GM12878 (cell line): Measurements from ENCODE around the gene RAP1GAP. TPM values are rescaled to one million over a fixed set of nuclear protein-coding genes. Genes with fewer than 3 reads are reported as not detected.

Experiments used
- ATAC-seq: fragments of 200-7000 bp; cut with Tn5 transposase; 3 replicates; pipeline ENCODE4 v1.9.1; 2020; ENCODE audit warnings: mild to moderate bottlenecking, moderate library complexity
- BruUV-seq: library from RNA; stranded (reverse); fragments of 400-500 nt; replicated peaks from 2 replicates; lab custom pipeline; 2021; lab: Mats Ljungman, UMichigan
- CTCF ChIA-PET: fragments of 300-600 bp; sonication (Branson Sonifier 250); formaldehyde crosslinking; extraction: SDS; loops from one replicate; lab custom pipeline; 2021; ENCODE audit warnings: inconsistent platforms; lab: Yijun Ruan, JAX
- POLR2A ChIA-PET: fragments of 350-600 bp; formaldehyde crosslinking; extraction: SDS; loops from one replicate; lab custom pipeline; 2021; ENCODE audit warnings: inconsistent platforms; lab: Charles Lee
- RAD21 ChIA-PET: fragments of 300-600 bp; sonication (Branson Sonifier 250); formaldehyde crosslinking; loops from one replicate; lab custom pipeline; 2023; ENCODE audit warnings: antibody characterized with exemption; ENCODE audit not compliant: unreplicated experiment; lab: Charles Lee
- SMC1A ChIA-PET: fragments of 300-600 bp; sonication (Branson Sonifier 250); formaldehyde crosslinking; loops from one replicate; lab custom pipeline; 2023; ENCODE audit not compliant: unreplicated experiment, uncharacterized antibody; lab: Charles Lee
- DNase-seq: peaks from one replicate; pipeline ENCODE4 v3.0.0-alpha.2; 2011; ENCODE audit warnings: low read depth, low spot score
- FAIRE-seq: peaks from 3 replicates; lab custom pipeline; 2011; peaks lifted over from hg19 to GRCh38; lab: Jason Lieb, UNC
- H2AFZ ChIP-seq: 2 replicates; pipeline ENCODE4 v1.6.0; 2011; ENCODE audit warnings: low read depth, low read length, control low read depth; ENCODE audit not compliant: control insufficient read depth
- H3K27ac ChIP-seq: 2 replicates; pipeline ENCODE4 v1.5.1; 2011; ENCODE audit warnings: control low read depth; ENCODE audit not compliant: control insufficient read depth, insufficient read depth
- H3K27me3 ChIP-seq, 2 experiments: replicated peaks in 1 of 2; 2 replicates each; pipeline versions ENCODE4 v1.6.0 to v1.6.1; 2011; ENCODE audit warnings: low read length in 1 of 2; ENCODE audit not compliant: control insufficient read depth in 2 of 2, insufficient read depth in 2 of 2
- H3K36me3 ChIP-seq, 2 experiments: 2 replicates each; pipeline ENCODE4 v1.5.1; 2011; ENCODE audit warnings: low read length in 1 of 2; ENCODE audit not compliant: control insufficient read depth in 2 of 2, insufficient read depth in 2 of 2
- H3K4me1 ChIP-seq: 2 replicates; pipeline ENCODE4 v1.6.1; 2011; ENCODE audit warnings: mild to moderate bottlenecking, low read length, moderate library complexity, mixed read lengths; ENCODE audit not compliant: control insufficient read depth, insufficient read depth
- H3K4me2 ChIP-seq: 2 replicates; pipeline ENCODE4 v1.6.0; 2011; ENCODE audit warnings: control low read depth; ENCODE audit not compliant: control insufficient read depth, insufficient read depth
- H3K4me3 ChIP-seq: fragments of 200-600 bp; sonication (generic); 2 replicates; pipeline ENCODE4 v1.5.1; 2016
- H3K79me2 ChIP-seq: 2 replicates; pipeline ENCODE4 v1.6.0; 2011; ENCODE audit warnings: low read length; ENCODE audit not compliant: control insufficient read depth, insufficient read depth
- H3K9ac ChIP-seq: 2 replicates; pipeline ENCODE4 v1.8.0; 2011; ENCODE audit warnings: low read length, control low read depth, mixed read lengths; ENCODE audit not compliant: control insufficient read depth, insufficient read depth
- H3K9me3 ChIP-seq: replicated peaks from 3 replicates; pipeline ENCODE4 v1.5.1; 2011; ENCODE audit warnings: mild to moderate bottlenecking, low read length; ENCODE audit not compliant: control insufficient read depth, insufficient read depth
- H4K20me1 ChIP-seq: 2 replicates; pipeline ENCODE4 v1.6.0; 2011; ENCODE audit not compliant: control insufficient read depth, insufficient read depth
- BHLHE40 ChIP-seq, 2 experiments: fragments of 450-650 bp in 1 of 2; IDR thresholded peaks; 2 replicates each; pipeline ENCODE4 v1.6.1; 2011 to 2017; ENCODE audit warnings: low read depth in 2 of 2, borderline replicate concordance in 1 of 2, improper control_type of control experiment in 1 of 2, low read length in 1 of 2, mild to moderate bottlenecking in 1 of 2
- BMI1 ChIP-seq: fragments of 450-650 bp; IDR thresholded peaks from 2 replicates; pipeline ENCODE4 v1.6.1; 2016; ENCODE audit warnings: mild to moderate bottlenecking, moderate library complexity, borderline replicate concordance
- CBX5 ChIP-seq: sonication (generic); IDR thresholded peaks from 2 replicates; pipeline ENCODE4 v1.6.1; 2016; ENCODE audit warnings: low read depth, moderate library complexity, mild to moderate bottlenecking, inconsistent platforms
- CREB1 ChIP-seq: IDR thresholded peaks from 2 replicates; pipeline ENCODE4 v1.6.1; 2012; ENCODE audit warnings: low read depth, mild to moderate bottlenecking, inconsistent platforms
- ESRRA ChIP-seq: IDR thresholded peaks from 2 replicates; pipeline ENCODE4 v1.6.1; 2012; ENCODE audit warnings: mild to moderate bottlenecking, low read length, improper control_type of control experiment
- EZH2 ChIP-seq: IDR thresholded peaks from 2 replicates; pipeline ENCODE4 v1.6.1; 2012; ENCODE audit warnings: low read depth, mild to moderate bottlenecking, control low read depth, inconsistent platforms, low read length, borderline replicate concordance; ENCODE audit not compliant: control insufficient read depth
- FOXK2 ChIP-seq: fragments of 450-650 bp; IDR thresholded peaks from 2 replicates; pipeline ENCODE4 v1.6.1; 2017; ENCODE audit warnings: mild to moderate bottlenecking, moderate library complexity
- GABPA ChIP-seq: IDR thresholded peaks from 2 replicates; pipeline ENCODE4 v1.6.1; 2014; ENCODE audit warnings: antibody characterized with exemption, low read depth, mild to moderate bottlenecking, inconsistent platforms
- HCFC1 ChIP-seq: fragments of 150-350 bp; IDR thresholded peaks from 2 replicates; pipeline ENCODE4 v1.6.1; 2014; ENCODE audit warnings: low read length
- HDAC2 ChIP-seq: fragments of 200-600 bp; sonication (generic); IDR thresholded peaks from 2 replicates; pipeline ENCODE4 v1.6.1; 2017
- HDGF ChIP-seq: fragments of 450-650 bp; IDR thresholded peaks from 2 replicates; pipeline ENCODE4 v1.6.1; 2016; ENCODE audit warnings: antibody characterized with exemption
- NR2F1 ChIP-seq: fragments of 450-650 bp; conservative IDR thresholded peaks from 2 replicates; pipeline ENCODE4 v1.6.1; 2017; ENCODE audit warnings: mild to moderate bottlenecking
- POU2F2 ChIP-seq: IDR thresholded peaks from 3 replicates; pipeline ENCODE4 v1.6.1; 2011; ENCODE audit warnings: low read depth, mild to moderate bottlenecking, low read length, borderline replicate concordance
- RFX5 ChIP-seq: IDR thresholded peaks from 2 replicates; pipeline ENCODE4 v1.6.1; 2011; ENCODE audit warnings: low read depth, low read length, improper control_type of control experiment
- SREBF2 ChIP-seq: IDR thresholded peaks from 2 replicates; pipeline ENCODE4 v1.6.1; 2012; ENCODE audit warnings: mild to moderate bottlenecking, low read length
- TBL1XR1 ChIP-seq: IDR thresholded peaks from 2 replicates; pipeline ENCODE4 v1.6.1; 2012; ENCODE audit warnings: low read depth, low read length, improper control_type of control experiment
- WRNIP1 ChIP-seq: IDR thresholded peaks from 2 replicates; pipeline ENCODE4 v1.6.1; 2011; ENCODE audit warnings: low read depth, low read length, improper control_type of control experiment, borderline replicate concordance
- ZNF622 ChIP-seq: fragments of 450-650 bp; IDR thresholded peaks from 2 replicates; pipeline ENCODE4 v1.6.1; 2017; ENCODE audit warnings: mild to moderate bottlenecking, inconsistent platforms
- ZZZ3 ChIP-seq: IDR thresholded peaks from 2 replicates; pipeline ENCODE4 v1.6.1; 2011; ENCODE audit warnings: low read depth; ENCODE audit not compliant: control insufficient read depth, insufficient read length
- WGBS: methylation state at CpG from one replicate; pipeline ENCODE4 v1.1.6; 2016; ENCODE audit warnings: low lambda C conversion rate; ENCODE audit not compliant: insufficient replicate concordance, insufficient coverage; ENCODE audit errors: missing lambda C conversion rate; 5-methylcytosine and 5-hydroxymethylcytosine counted together
- in situ Hi-C: fragments of 300-500 bp; cut with MboI; formaldehyde crosslinking; loops from 9 replicates; pipeline ENCODE4 v1.14.3; 2018; ENCODE audit warnings: mixed read lengths
- intact Hi-C: fragments of 100-400 bp; cut with micrococcal nuclease; formaldehyde crosslinking; loops from one replicate; pipeline ENCODE4 v1.14.2; 2022; ENCODE audit not compliant: unreplicated experiment
- polyA plus RNA-seq, 11 experiments: library from polyadenylated mRNA; depleted of rRNA in 4 of 11; unstranded in 6 of 11; stranded (reverse) in 5 of 11; fragments of >200 nt; fragmentation: Nextera tagmentation in 4 of 11; fragmentation: Illumina TruSeq in 1 of 11; extraction: Ambion mirVana in 4 of 11; extraction: Trizol in 1 of 11; gene quantifications; 1 replicate in 1 of 11; 2 replicates in 10 of 11; pipeline versions ENCODE4 v1.2.1 to v1.2.3, GENCODE V29; 2011 to 2016; ENCODE audit warnings: inconsistent platforms in 2 of 11, missing spikeins in 2 of 11, low read depth in 1 of 11
- total RNA-seq, 4 experiments: library from RNA; depleted of rRNA in 3 of 4; stranded (reverse); fragments of >200 nt in 3 of 4; fragmentation: Illumina TruSeq in 1 of 4; extraction: Trizol in 1 of 4; gene quantifications; 2 replicates each; pipeline versions ENCODE4 v1.2.1 to v1.2.3, GENCODE V29; 2013 to 2021
- TF ChIP-seq, protein P1 (sequence below), 3 experiments: IDR thresholded peaks in 2 of 3; conservative IDR thresholded peaks in 1 of 3; 2 replicates each; pipeline ENCODE4 v1.5.1; 2011; ENCODE audit warnings: low read depth in 3 of 3, low read length in 3 of 3, mild to moderate bottlenecking in 3 of 3, control low read depth in 2 of 3, moderate library complexity in 2 of 3, inconsistent platforms in 1 of 3, mixed read lengths in 1 of 3; ENCODE audit not compliant: control insufficient read depth in 2 of 3, insufficient read depth in 1 of 3; ENCODE audit errors: extremely low read depth in 1 of 3
- TF ChIP-seq, protein P2 (sequence below): IDR thresholded peaks from 2 replicates; pipeline ENCODE4 v1.6.1; 2012; ENCODE audit warnings: low read length, inconsistent platforms

Gene RAP1GAP
- total and polyA plus RNA-seq, 10 of the 15 experiments (the other 5 are each of a cell fraction or from before 2014, with no cell fraction given): 0.04 to 0.96 (median 0.09) TPM; not detected in 3

DNA sequence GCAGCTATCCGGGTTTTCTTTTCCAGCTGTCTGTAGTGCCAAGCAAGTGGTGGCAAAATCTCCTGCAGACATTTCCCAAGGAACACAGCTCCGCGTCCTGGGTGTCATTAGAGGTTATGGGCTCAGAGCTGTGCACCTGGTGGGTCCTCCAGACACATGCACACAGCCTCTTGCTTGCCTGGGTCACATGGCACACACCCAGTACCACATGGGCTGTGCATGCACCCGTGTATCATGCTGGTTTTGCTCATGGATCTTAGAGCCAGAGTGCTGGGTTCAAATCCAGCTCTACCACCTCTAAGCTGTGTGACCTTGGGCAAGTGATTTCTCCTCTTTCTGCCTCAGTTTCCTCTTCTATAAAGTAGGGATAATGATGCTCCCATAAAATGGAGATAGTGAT, 98.3 kb downstream of the RAP1GAP start:
- in situ Hi-C loops: no loop called here

DNA sequence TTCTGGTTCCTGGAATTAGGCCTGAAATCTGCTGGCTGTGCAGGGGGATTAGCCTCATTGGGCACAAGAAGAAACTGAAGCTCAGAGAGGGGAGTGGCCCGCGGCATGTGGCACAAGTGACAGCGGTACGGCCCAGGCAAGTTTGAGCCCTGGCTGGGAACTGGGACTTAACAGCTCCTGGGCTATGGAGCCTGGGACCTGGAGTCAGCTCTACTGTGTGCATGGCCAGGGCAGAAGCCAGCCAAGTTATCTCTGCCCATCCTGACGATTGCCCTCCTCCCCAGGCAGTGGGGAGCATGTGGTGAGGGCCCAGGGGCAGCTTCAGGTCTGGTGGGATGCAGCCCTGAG, 98.7 kb downstream of the RAP1GAP start:
- no peak for ATAC-seq
- POLR2A ChIA-PET: no interaction called here
- H3K9me3 ChIP-seq: no peaks in the 10 kb centered on the region
- TF ChIP-seq HCFC1 (no peak), CREB1 (no peak), TBL1XR1 (no peak), BHLHE40 (IDR thresholded peaks at IDR 0.05; ENCODE audit: borderline replicate concordance in 1 of 2, low read depth in 2 of 2, low read length in 1 of 2) (no peak), SREBF2 (no peak), FOXK2 (no peak), HDGF (no peak), ESRRA (no peak), ZNF622 (no peak), HDAC2 (no peak), GABPA (no peak)
- TF ChIP-seq, protein P1, sequence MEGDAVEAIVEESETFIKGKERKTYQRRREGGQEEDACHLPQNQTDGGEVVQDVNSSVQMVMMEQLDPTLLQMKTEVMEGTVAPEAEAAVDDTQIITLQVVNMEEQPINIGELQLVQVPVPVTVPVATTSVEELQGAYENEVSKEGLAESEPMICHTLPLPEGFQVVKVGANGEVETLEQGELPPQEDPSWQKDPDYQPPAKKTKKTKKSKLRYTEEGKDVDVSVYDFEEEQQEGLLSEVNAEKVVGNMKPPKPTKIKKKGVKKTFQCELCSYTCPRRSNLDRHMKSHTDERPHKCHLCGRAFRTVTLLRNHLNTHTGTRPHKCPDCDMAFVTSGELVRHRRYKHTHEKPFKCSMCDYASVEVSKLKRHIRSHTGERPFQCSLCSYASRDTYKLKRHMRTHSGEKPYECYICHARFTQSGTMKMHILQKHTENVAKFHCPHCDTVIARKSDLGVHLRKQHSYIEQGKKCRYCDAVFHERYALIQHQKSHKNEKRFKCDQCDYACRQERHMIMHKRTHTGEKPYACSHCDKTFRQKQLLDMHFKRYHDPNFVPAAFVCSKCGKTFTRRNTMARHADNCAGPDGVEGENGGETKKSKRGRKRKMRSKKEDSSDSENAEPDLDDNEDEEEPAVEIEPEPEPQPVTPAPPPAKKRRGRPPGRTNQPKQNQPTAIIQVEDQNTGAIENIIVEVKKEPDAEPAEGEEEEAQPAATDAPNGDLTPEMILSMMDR (IDR thresholded peaks at IDR 0.05 in 2 of 3, conservative IDR thresholded peaks at IDR 0.05 in 1 of 3; ENCODE audit: control insufficient read depth in 2 of 3, extremely low read depth in 1 of 3, insufficient read depth in 1 of 3, low read depth in 3 of 3, low read length in 3 of 3): no peak

More for the DNA sequence above, 98.3 kb downstream of the RAP1GAP start:
- Histone ChIP-seq H3K4me2 (no peak overlapping the region), H3K27me3 (no peaks in the 10 kb centered on the region; a peak in 2 of 4 replicates), H3K4me1 (no peaks in the 10 kb centered on the region), H3K36me3 (no peaks in the 10 kb centered on the region), H3K9me3 (no peaks in the 10 kb centered on the region), H3K9ac (no peak overlapping the region), H3K27ac (no peak overlapping the region), H3K79me2 (no peaks in the 10 kb centered on the region), H2AFZ (no peak overlapping the region), H3K4me3 (no peak overlapping the region), H4K20me1 (no peaks in the 10 kb centered on the region)
- WGBS: 44% methylated on average over 4 of the region's 4 CpGs
- ChIA-PET POLR2A (no interaction called here), RAD21 (no interaction called here), CTCF (no interaction called here), SMC1A (no interaction called here)
- DNase-seq (no peak), FAIRE-seq (no peak), ATAC-seq (no peak)
- BruUV-seq: no TSS peak
- no peak for TF ChIP-seq POU2F2
- TF ChIP-seq EZH2: no peak
- no peak for TF ChIP-seq WRNIP1
- no peak for TF ChIP-seq CREB1
- no peak for TF ChIP-seq RFX5
- TF ChIP-seq BMI1: no peak
- TF ChIP-seq, protein P2, sequence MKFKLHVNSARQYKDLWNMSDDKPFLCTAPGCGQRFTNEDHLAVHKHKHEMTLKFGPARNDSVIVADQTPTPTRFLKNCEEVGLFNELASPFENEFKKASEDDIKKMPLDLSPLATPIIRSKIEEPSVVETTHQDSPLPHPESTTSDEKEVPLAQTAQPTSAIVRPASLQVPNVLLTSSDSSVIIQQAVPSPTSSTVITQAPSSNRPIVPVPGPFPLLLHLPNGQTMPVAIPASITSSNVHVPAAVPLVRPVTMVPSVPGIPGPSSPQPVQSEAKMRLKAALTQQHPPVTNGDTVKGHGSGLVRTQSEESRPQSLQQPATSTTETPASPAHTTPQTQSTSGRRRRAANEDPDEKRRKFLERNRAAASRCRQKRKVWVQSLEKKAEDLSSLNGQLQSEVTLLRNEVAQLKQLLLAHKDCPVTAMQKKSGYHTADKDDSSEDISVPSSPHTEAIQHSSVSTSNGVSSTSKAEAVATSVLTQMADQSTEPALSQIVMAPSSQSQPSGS: no peak
- no peak for TF ChIP-seq GABPA
- TF ChIP-seq ZZZ3: no peak
- TF ChIP-seq NR2F1: no peak
- TF ChIP-seq CBX5: no peak
- intact Hi-C loops: loop anchor here (10.0 kb wide), 1 partner anchor 196 kb away; no protein-coding TSS in a partner anchor

More for the DNA sequence above, 98.7 kb downstream of the RAP1GAP start:
- in situ Hi-C loops (no loop called here), intact Hi-C loops (loop anchor here (10.0 kb wide), 1 partner anchor 196 kb away; no protein-coding TSS in a partner anchor)
- H3K4me2 ChIP-seq: no peak overlapping the region
- WGBS: 58% methylated on average over 5 of the region's 5 CpGs
- SMC1A ChIA-PET: no interaction called here
- H3K79me2 ChIP-seq: no peaks in the 10 kb centered on the region
- H3K9ac ChIP-seq: no peak overlapping the region
- H3K4me1 ChIP-seq: no peaks in the 10 kb centered on the region
- no peak for FAIRE-seq
- CTCF ChIA-PET: no interaction called here
- no peaks in the 10 kb centered on the region for H3K36me3 ChIP-seq
- H3K27me3 ChIP-seq: no peaks in the 10 kb centered on the region; a peak in 2 of 4 replicates
- no peak for DNase-seq
- no TSS peak for BruUV-seq
- H3K4me3 ChIP-seq: no peak overlapping the region
- no peak overlapping the region for H3K27ac ChIP-seq
- H2AFZ ChIP-seq: no peak overlapping the region
- RAD21 ChIA-PET: no interaction called here
- H4K20me1 ChIP-seq: no peaks in the 10 kb centered on the region
